Naive thymus-derived CD4-positive, alpha-beta T cell (primary cell): ENCODE measurements around the gene TSPO2. TPM values are rescaled to one million over a fixed set of nuclear protein-coding genes. Genes with fewer than 3 reads are reported as not detected.

Source experiments
- ATAC-seq: fragments of 150-1000 bp; cut with Tn5 transposase; 2 replicates; pipeline ENCODE4 v1.10.0; 2021; ENCODE audit warnings: mild to moderate bottlenecking, moderate library complexity
- CTCF ChIA-PET: fragments of 350-600 bp; sonication (Branson Sonifier 250); formaldehyde crosslinking; loops from one replicate; lab custom pipeline; 2021; ENCODE audit warnings: antibody characterized with exemption; lab: Charles Lee
- POLR2A ChIA-PET: fragments of 350-600 bp; sonication (Branson Sonifier 250); formaldehyde crosslinking; loops from one replicate; lab custom pipeline; 2021; ENCODE audit warnings: antibody characterized with exemption, inconsistent platforms; lab: Charles Lee
- DNase-seq, 9 donors: peaks; one replicate each; pipeline versions ENCODE4 v3.0.0 to v3.0.0-alpha.2; 2020 to 2022; ENCODE audit warnings: mixed read lengths in 1 of 9
- H3K27ac ChIP-seq: one replicate; pipeline ENCODE4 v1.7.0; 2013; ENCODE audit warnings: mild to moderate bottlenecking, low read depth, low read length, moderate library complexity
- H3K27me3 ChIP-seq, 2 donors: one replicate each; pipeline ENCODE4 v1.7.0; 2013; ENCODE audit warnings: low read length in 2 of 2, mild to moderate bottlenecking in 2 of 2, moderate library complexity in 2 of 2; ENCODE audit not compliant: control insufficient read depth in 2 of 2, insufficient read depth in 2 of 2
- H3K36me3 ChIP-seq, 3 experiments: 1 replicate in 2 of 3; 2 replicates in 1 of 3; pipeline ENCODE4 v1.7.0; 2013; ENCODE audit warnings: low read length in 3 of 3, mild to moderate bottlenecking in 3 of 3, moderate library complexity in 1 of 3; ENCODE audit not compliant: insufficient read depth in 3 of 3, control insufficient read depth in 2 of 3
- H3K4me1 ChIP-seq, 2 donors: one replicate each; pipeline ENCODE4 v1.7.0; 2013; ENCODE audit warnings: low read length in 2 of 2, mild to moderate bottlenecking in 2 of 2, moderate library complexity in 1 of 2; ENCODE audit not compliant: control insufficient read depth in 2 of 2, insufficient read depth in 2 of 2
- H3K4me3 ChIP-seq: 2 replicates; pipeline ENCODE4 v1.7.0; 2013; ENCODE audit warnings: mild to moderate bottlenecking, low read length
- H3K9me3 ChIP-seq, 3 experiments: 1 replicate in 2 of 3; 2 replicates in 1 of 3; pipeline ENCODE4 v1.7.0; 2013; ENCODE audit warnings: low read length in 3 of 3; ENCODE audit not compliant: control insufficient read depth in 2 of 3
- H3K27ac Mint-ChIP-seq, 9 donors: one replicate each; pipeline ENCODE4 v1.8.0; 2020 to 2022; ENCODE audit warnings: mixed read lengths in 9 of 9, mild to moderate bottlenecking in 8 of 9, moderate library complexity in 5 of 9, inconsistent platforms in 2 of 9
- H3K27me3 Mint-ChIP-seq, 5 donors: one replicate each; pipeline ENCODE4 v1.8.0; 2021 to 2022; ENCODE audit warnings: mixed read lengths in 5 of 5, mild to moderate bottlenecking in 1 of 5
- H3K36me3 Mint-ChIP-seq, 5 donors: one replicate each; pipeline ENCODE4 v1.8.0; 2020 to 2022; ENCODE audit warnings: mixed read lengths in 5 of 5, mild to moderate bottlenecking in 3 of 5, inconsistent platforms in 1 of 5
- H3K4me1 Mint-ChIP-seq, 7 donors: one replicate each; pipeline ENCODE4 v1.8.0; 2020 to 2022; ENCODE audit warnings: mixed read lengths in 7 of 7, mild to moderate bottlenecking in 3 of 7, inconsistent platforms in 1 of 7
- H3K4me3 Mint-ChIP-seq, 10 donors: one replicate each; pipeline ENCODE4 v1.8.0; 2020 to 2022; ENCODE audit warnings: mild to moderate bottlenecking in 10 of 10, mixed read lengths in 10 of 10, moderate library complexity in 6 of 10, inconsistent platforms in 2 of 10
- H3K9me3 Mint-ChIP-seq, 11 donors: one replicate each; pipeline ENCODE4 v1.8.0; 2020 to 2022; ENCODE audit warnings: mixed read lengths in 11 of 11, mild to moderate bottlenecking in 4 of 11, inconsistent platforms in 1 of 11, moderate library complexity in 1 of 11
- intact Hi-C, 2 donors: fragments of 100-400 bp; cut with micrococcal nuclease; formaldehyde crosslinking; loops; one replicate each; pipeline ENCODE4 v1.15.1; 2023
- polyA plus RNA-seq, 2 donors: library from polyadenylated mRNA; unstranded; fragments of 300-500 nt; fragmentation: Illumina TruSeq; gene quantifications; one replicate each; pipeline ENCODE4 v1.2.3, GENCODE V29; 2021
- total RNA-seq, 6 experiments: library from RNA in 5 of 6; stranded (reverse) in 5 of 6; gene quantifications; 1 replicate in 5 of 6; 2 replicates in 1 of 6; pipeline ENCODE4 v1.2.3 and lab custom pipeline; 2021 to 2026

Gene TSPO2
- total and polyA plus RNA-seq, 7 experiments from 2014 or later = not detected

DNA sequence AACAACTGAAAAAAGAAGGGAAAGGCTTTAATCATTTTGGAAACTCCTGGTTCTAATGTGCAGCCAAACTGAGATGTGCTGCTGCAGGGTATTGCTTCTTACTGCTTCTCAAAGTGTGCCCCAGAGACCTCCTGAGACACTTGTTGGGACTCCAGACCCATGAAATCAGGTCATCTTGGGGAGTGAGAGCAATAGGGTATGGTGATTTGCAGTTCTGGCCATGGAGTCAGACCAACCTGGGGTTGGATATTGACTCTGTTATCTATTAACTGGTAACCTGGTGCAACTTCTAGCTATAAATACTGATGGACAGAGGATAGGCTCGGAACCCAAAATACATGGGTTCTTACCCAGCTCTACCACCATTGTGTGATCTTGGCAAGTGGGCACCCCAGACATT lies 3.8 kb downstream of the TSPO2 start:
- Histone ChIP-seq H3K27me3 (no peaks in the 10 kb centered on the region), H3K4me3 (no peak overlapping the region), H3K27ac (no peak overlapping the region), H3K4me1 (no peaks in the 10 kb centered on the region), H3K9me3 (no peaks in the 10 kb centered on the region), H3K36me3 (peaks cover 0 to 7% (median 3%) of the 10 kb centered on the region in 3 experiments)
- intact Hi-C loops = no loop called here
- Mint-ChIP-seq H3K27ac (no peak overlapping the region), H3K9me3 (peaks cover 0 to 2% (median 0%) of the 10 kb centered on the region in 11 donors), H3K27me3 (no peaks in the 10 kb centered on the region), H3K4me3 (no peak overlapping the region), H3K36me3 (peaks cover 0 to 20% (median 8%) of the 10 kb centered on the region in 5 donors), H3K4me1 (peaks cover 0 to 4% (median 0%) of the 10 kb centered on the region in 7 donors)
- ATAC-seq = no peak
- CTCF ChIA-PET = interaction anchor here (1.3 kb wide), 1 partner anchor 8 kb away, joined by 3 read pairs; no protein-coding TSS in a partner anchor
- POLR2A ChIA-PET = interaction anchor here (1.5 kb wide), 1 partner anchor 10 kb away, joined by 3 read pairs; no protein-coding TSS in a partner anchor
- DNase-seq = no peak

GRCh38 chr6:41047306-41047705 lies 5.0 kb downstream of the TSPO2 start:
- Mint-ChIP-seq H3K4me3 (no peak overlapping the region), H3K9me3 (peaks cover 0 to 3% (median 0%) of the 10 kb centered on the region in 11 donors), H3K27me3 (no peaks in the 10 kb centered on the region), H3K36me3 (peaks cover 5 to 23% (median 17%) of the 10 kb centered on the region in 5 donors), H3K4me1 (peaks cover 10 to 15% (median 12%) of the 10 kb centered on the region in 7 donors), H3K27ac (no peak overlapping the region)
- POLR2A ChIA-PET = no interaction called here
- CTCF ChIA-PET = no interaction called here
- Histone ChIP-seq H3K36me3 (peaks cover 0 to 7% (median 3%) of the 10 kb centered on the region in 3 experiments), H3K4me1 (peaks cover 8 to 10% of the 10 kb centered on the region in 2 donors), H3K4me3 (no peak overlapping the region), H3K27ac (no peak overlapping the region), H3K27me3 (no peaks in the 10 kb centered on the region), H3K9me3 (no peaks in the 10 kb centered on the region)
- intact Hi-C loops = no loop called here
- DNase-seq (no peak), ATAC-seq (no peak)

- peaks cover 15 to 19% (median 18%) of the 10 kb centered on the region in 7 donors for H3K4me1 Mint-ChIP-seq
- H3K9me3 ChIP-seq = no peaks in the 10 kb centered on the region
- no peak for ATAC-seq
- no peak overlapping the region for H3K27ac ChIP-seq
- H3K27me3 Mint-ChIP-seq = no peaks in the 10 kb centered on the region
- H3K4me3 Mint-ChIP-seq = no peak overlapping the region
- H3K9me3 Mint-ChIP-seq = peaks cover 0 to 3% (median 0%) of the 10 kb centered on the region in 11 donors
- no peak for DNase-seq
- peaks cover 13 to 17% of the 10 kb centered on the region in 2 donors for H3K4me1 ChIP-seq
- intact Hi-C loops = no loop called here
- H3K27me3 ChIP-seq = no peaks in the 10 kb centered on the region
- H3K4me3 ChIP-seq = no peak overlapping the region
- CTCF ChIA-PET = interaction anchor here (1.7 to 2.1 kb wide), 2 partner anchors 9 to 19 kb away, joined by 5 to 7 read pairs; partner anchors contain the start of gene UNC5CL
- peaks cover 5 to 21% (median 17%) of the 10 kb centered on the region in 5 donors for H3K36me3 Mint-ChIP-seq
- H3K27ac Mint-ChIP-seq = no peak overlapping the region
- POLR2A ChIA-PET = no interaction called here
- peaks cover 0 to 3% (median 3%) of the 10 kb centered on the region in 3 experiments for H3K36me3 ChIP-seq
Observed at GRCh38 chr6:41047745-41048732, 5.8 kb downstream of the TSPO2 start.

DNA sequence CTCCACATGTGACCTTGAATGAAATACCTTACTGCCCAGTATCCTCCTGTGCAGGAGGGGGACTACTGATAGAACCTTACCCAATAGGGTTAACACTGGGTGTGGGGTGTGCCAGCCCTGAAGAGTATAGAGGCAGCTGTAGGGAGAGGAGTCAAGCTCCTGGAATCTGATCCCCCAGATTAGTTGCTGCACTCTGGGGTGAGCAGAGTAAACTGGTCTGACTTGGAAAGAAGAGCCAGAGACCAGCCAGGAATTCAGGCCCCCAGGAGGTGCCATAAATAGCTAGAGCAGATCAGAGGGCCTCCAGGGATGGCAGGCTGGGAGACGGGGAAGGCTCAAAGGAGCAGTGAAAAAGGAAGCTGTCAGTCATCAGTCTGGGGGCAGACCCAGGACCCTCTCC lies 7.3 kb downstream of the TSPO2 start:
- Mint-ChIP-seq H3K9me3 (peaks cover 0 to 3% (median 0%) of the 10 kb centered on the region in 11 donors), H3K4me1 (peaks cover 18 to 23% (median 18%) of the 10 kb centered on the region in 7 donors), H3K36me3 (peaks cover 5 to 25% (median 17%) of the 10 kb centered on the region in 5 donors), H3K27me3 (no peaks in the 10 kb centered on the region), H3K27ac (no peak overlapping the region), H3K4me3 (no peak overlapping the region)
- peaks cover 0 to 3% (median 0%) of the 10 kb centered on the region in 3 experiments for H3K36me3 ChIP-seq
- ChIA-PET CTCF (interaction anchor here (1.5 to 2.1 kb wide), 3 partner anchors 11 to 21 kb away, joined by 3 to 7 read pairs (median 5); partner anchors contain the start of gene UNC5CL), POLR2A (no interaction called here)
- no peak overlapping the region for H3K27ac ChIP-seq
- H3K27me3 ChIP-seq = no peaks in the 10 kb centered on the region
- ATAC-seq (no peak), DNase-seq (no peak)
- no peak overlapping the region for H3K4me3 ChIP-seq
- peaks cover 13 to 17% of the 10 kb centered on the region in 2 donors for H3K4me1 ChIP-seq
- no peaks in the 10 kb centered on the region for H3K9me3 ChIP-seq
- intact Hi-C loops = no loop called here

DNA sequence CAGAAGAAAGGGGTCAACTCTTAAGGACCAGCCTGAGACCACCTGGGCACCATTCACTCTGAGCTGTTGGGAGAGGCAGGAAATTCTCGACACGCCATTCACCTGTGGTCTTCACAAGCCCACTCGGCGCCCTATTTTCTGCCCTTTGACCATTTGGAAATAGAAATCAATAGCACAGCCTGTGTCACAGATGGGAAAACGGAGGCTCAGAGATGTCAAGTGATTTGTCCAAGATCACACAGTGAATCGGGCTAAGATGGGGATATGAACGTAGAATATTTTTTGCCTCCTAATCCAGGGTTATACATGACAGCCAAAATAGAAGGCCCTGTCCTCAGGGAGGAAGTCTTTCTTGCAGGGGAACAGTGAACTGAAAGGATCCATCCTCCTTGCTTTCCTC lies 7.7 kb downstream of the TSPO2 start:
- H3K36me3 ChIP-seq = peaks cover 0 to 3% (median 0%) of the 10 kb centered on the region in 3 experiments
- H3K4me3 ChIP-seq = no peak overlapping the region
- H3K27ac Mint-ChIP-seq = no peak overlapping the region
- CTCF ChIA-PET = interaction anchor here (1.5 to 2.1 kb wide), 2 partner anchors 11 to 18 kb away, joined by 3 to 7 read pairs; partner anchors contain the start of gene UNC5CL
- no peaks in the 10 kb centered on the region for H3K27me3 ChIP-seq
- no peaks in the 10 kb centered on the region for H3K9me3 ChIP-seq
- intact Hi-C loops = no loop called here
- H3K4me3 Mint-ChIP-seq = no peak overlapping the region
- no peak for ATAC-seq
- H3K27ac ChIP-seq = no peak overlapping the region
- H3K4me1 ChIP-seq = peaks cover 13 to 17% of the 10 kb centered on the region in 2 donors
- POLR2A ChIA-PET = interaction anchor here (0.9 kb wide), 1 partner anchor 9 kb away, joined by 3 read pairs; no protein-coding TSS in a partner anchor
- H3K36me3 Mint-ChIP-seq = peaks cover 5 to 25% (median 17%) of the 10 kb centered on the region in 5 donors
- no peak for DNase-seq
- peaks cover 0 to 3% (median 0%) of the 10 kb centered on the region in 11 donors for H3K9me3 Mint-ChIP-seq
- peaks cover 18 to 23% (median 18%) of the 10 kb centered on the region in 7 donors for H3K4me1 Mint-ChIP-seq
- no peaks in the 10 kb centered on the region for H3K27me3 Mint-ChIP-seq

DNA sequence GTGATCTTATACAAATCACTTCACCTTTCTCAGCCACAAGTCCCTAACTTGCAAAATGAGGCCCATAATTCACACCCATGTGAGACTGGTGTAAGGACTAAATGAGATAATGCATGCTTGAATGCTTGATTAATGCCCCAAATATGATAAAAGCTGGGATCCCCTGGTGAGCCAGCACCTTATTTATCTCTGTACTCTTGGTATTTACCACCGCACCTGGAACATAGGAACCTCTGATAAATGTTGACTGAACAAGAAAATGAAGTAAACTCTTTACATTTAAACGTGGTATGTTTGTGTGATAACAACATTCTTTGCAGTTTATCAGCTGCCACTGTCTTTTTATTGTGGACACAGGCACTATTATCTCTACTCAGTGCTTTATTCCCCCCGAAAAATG lies 8.3 kb downstream of the TSPO2 start:
- Histone ChIP-seq H3K9me3 (no peaks in the 10 kb centered on the region), H3K4me3 (no peak overlapping the region), H3K27me3 (no peaks in the 10 kb centered on the region), H3K4me1 (peaks cover 13 to 17% of the 10 kb centered on the region in 2 donors), H3K27ac (no peak overlapping the region), H3K36me3 (peaks cover 0 to 3% (median 2%) of the 10 kb centered on the region in 3 experiments)
- POLR2A ChIA-PET = interaction anchor here (0.9 kb wide), 1 partner anchor 9 kb away, joined by 3 read pairs; no protein-coding TSS in a partner anchor
- no peak for ATAC-seq
- peaks cover 0 to 3% (median 0%) of the 10 kb centered on the region in 11 donors for H3K9me3 Mint-ChIP-seq
- peak overlapping the region in 2 of 9 donors; percentile 17 to 57 for H3K27ac Mint-ChIP-seq
- CTCF ChIA-PET = interaction anchor here (0.7 to 2.1 kb wide), 3 partner anchors 12 to 18 kb away, joined by 3 to 7 read pairs (median 3); partner anchors contain the start of gene UNC5CL
- no peaks in the 10 kb centered on the region for H3K27me3 Mint-ChIP-seq
- DNase-seq = no peak
- H3K4me1 Mint-ChIP-seq = peaks cover 18 to 23% (median 18%) of the 10 kb centered on the region in 7 donors
- H3K36me3 Mint-ChIP-seq = peaks cover 5 to 28% (median 19%) of the 10 kb centered on the region in 5 donors
- H3K4me3 Mint-ChIP-seq = no peak overlapping the region
- intact Hi-C loops = no loop called here
